HCT116 (cell line): ENCODE data around the gene PIPOX.

Experiments used
- CTCF ChIP-seq, 3 experiments: fragments of 200-600 bp in 1 of 3; sonication (generic) in 1 of 3; IDR thresholded peaks in 2 of 3; conservative IDR thresholded peaks in 1 of 3; 2 replicates each; pipeline ENCODE4 v1.5.1; 2012 to 2017; ENCODE audit warnings: low read depth in 2 of 3, low read length in 2 of 3, antibody characterized with exemption in 1 of 3, borderline replicate concordance in 1 of 3, control low read depth in 1 of 3, mild to moderate bottlenecking in 1 of 3, mixed read lengths in 1 of 3, mixed run types in 1 of 3, moderate library complexity in 1 of 3; ENCODE audit not compliant: insufficient read depth in 1 of 3
- EZH2 ChIP-seq: fragments of 200-600 bp; sonication (generic); IDR thresholded peaks from 2 replicates; pipeline ENCODE4 v1.6.1; 2017; ENCODE audit warnings: antibody characterized with exemption, mixed run types
- MAX ChIP-seq: IDR thresholded peaks from 2 replicates; pipeline ENCODE4 v1.6.1; 2012
- YY1 ChIP-seq: IDR thresholded peaks from 2 replicates; pipeline ENCODE4 v1.6.1; 2011; ENCODE audit warnings: low read length, low read depth, moderate library complexity, mild to moderate bottlenecking; ENCODE audit not compliant: insufficient replicate concordance; ENCODE audit errors: extremely low read depth

- no peak for TF ChIP-seq EZH2
- TF ChIP-seq MAX, result no peak
- TF ChIP-seq CTCF (IDR thresholded peaks at IDR 0.05 in 2 of 3, conservative IDR thresholded peaks at IDR 0.05 in 1 of 3; ENCODE audit: borderline replicate concordance in 1 of 3, insufficient read depth in 1 of 3, low read depth in 2 of 3, low read length in 2 of 3), result no peak
- no peak for TF ChIP-seq YY1
These were observed 18.1 kb downstream of the PIPOX start for GRCh38 chr17:29061036-29061435.
